Measurements from ENCODE around the gene ZFP36. TPM values are rescaled to one million over a fixed set of nuclear protein-coding genes. Genes with fewer than 3 reads are reported as not detected.

The ZFP36 gene
- total and polyA plus RNA-seq, 4 donors: 41.2 to 655 (median 172) TPM

- peaks cover 0 to 32% (median 13%) of the 10 kb centered on the region in 5 donors for H3K4me1 ChIP-seq (ENCODE audit: control insufficient read depth in 5 of 5, insufficient read depth in 5 of 5, low read length in 5 of 5)
- H3K4me3 ChIP-seq: no peak overlapping the region
- peak overlapping the region; percentile 93 to 100 for H3K27ac ChIP-seq (ENCODE audit: low read depth in 1 of 2, low read length in 1 of 2)
- H3K9ac ChIP-seq (ENCODE audit: insufficient read depth in 1 of 2, low read length in 2 of 2): no peak overlapping the region
- TF ChIP-seq CTCF (IDR thresholded peaks at IDR 0.05; ENCODE audit: control extremely low read depth, extremely low read depth): no peak
- peaks cover 0 to 10% (median 0%) of the 10 kb centered on the region in 4 donors for H3K36me3 ChIP-seq (ENCODE audit: control insufficient read depth in 4 of 4, insufficient read depth in 4 of 4, low read length in 4 of 4)
- DNase-seq (no peak), ATAC-seq (ENCODE audit: insufficient read depth, low FRiP score) (no peak)
- no peaks in the 10 kb centered on the region for H3K27me3 ChIP-seq (ENCODE audit: control insufficient read depth in 3 of 3, insufficient read depth in 3 of 3, low read length in 2 of 3)
- WGBS, 2 donors: 60 to 68% methylated on average over 4 of the region's 4 CpGs
- no peaks in the 10 kb centered on the region for H3K9me3 ChIP-seq (ENCODE audit: control insufficient read depth in 4 of 4, insufficient read depth in 3 of 4, low read length in 3 of 4)
Measured at GRCh38 chr19:39401070-39401548, 5.5 kb upstream of the ZFP36 start.

DNA sequence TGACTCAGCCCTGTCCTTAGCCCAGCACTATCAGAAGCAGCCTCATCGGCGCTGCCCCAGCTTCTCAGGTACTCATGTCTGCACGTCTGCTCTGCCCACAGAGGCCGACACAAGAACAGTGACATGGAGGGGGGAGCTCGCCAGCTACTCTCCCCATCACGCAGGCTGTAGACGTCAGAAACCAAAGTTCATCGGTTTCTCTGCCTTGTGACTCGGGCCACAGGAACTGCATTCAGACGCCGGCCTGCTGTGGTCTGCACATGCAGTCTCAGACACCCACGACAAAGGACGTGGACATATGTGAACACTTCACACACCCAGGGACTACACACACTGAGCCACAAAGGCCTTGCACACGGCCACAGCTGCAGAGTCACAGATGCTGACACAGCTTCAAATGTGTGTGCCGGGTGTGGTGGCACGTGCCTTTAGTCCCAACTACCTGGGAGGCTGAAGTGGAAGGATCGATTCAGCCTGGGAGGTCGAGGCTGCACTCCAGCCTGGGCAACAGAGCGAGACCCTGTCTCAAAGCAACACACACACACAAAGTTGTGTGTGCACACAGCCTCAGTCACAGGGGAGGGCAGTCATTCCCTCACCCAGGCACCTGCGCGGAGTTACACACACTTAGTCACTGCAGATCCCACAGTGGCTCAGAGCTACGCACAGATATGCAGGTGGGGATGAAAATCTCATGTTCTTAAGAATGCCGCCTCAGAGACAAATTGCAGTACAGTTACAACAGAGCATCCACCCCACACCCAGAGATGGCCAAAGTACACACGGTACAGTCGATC lies 4.9 kb upstream of the ZFP36 start:
- peak in 1 of 3 donors; percentile 21 for DNase-seq
- H3K27ac ChIP-seq (ENCODE audit: low read depth in 1 of 2, low read length in 1 of 2): peak overlapping the region; percentile 93 to 100
- no peaks in the 10 kb centered on the region for H3K9me3 ChIP-seq (ENCODE audit: control insufficient read depth in 4 of 4, insufficient read depth in 3 of 4, low read length in 3 of 4)
- WGBS, 2 donors: 45 to 48% methylated on average over 25 of the region's 25 CpGs
- peaks cover 0 to 32% (median 15%) of the 10 kb centered on the region in 5 donors for H3K4me1 ChIP-seq (ENCODE audit: control insufficient read depth in 5 of 5, insufficient read depth in 5 of 5, low read length in 5 of 5)
- no peak overlapping the region for H3K4me3 ChIP-seq
- no peak for ATAC-seq (ENCODE audit: insufficient read depth, low FRiP score)
- no peaks in the 10 kb centered on the region for H3K27me3 ChIP-seq (ENCODE audit: control insufficient read depth in 3 of 3, insufficient read depth in 3 of 3, low read length in 2 of 3)
- H3K9ac ChIP-seq (ENCODE audit: insufficient read depth in 1 of 2, low read length in 2 of 2): peak overlapping the region in 1 of 2 donors; percentile 60
- peaks cover 0 to 10% (median 0%) of the 10 kb centered on the region in 4 donors for H3K36me3 ChIP-seq (ENCODE audit: control insufficient read depth in 4 of 4, insufficient read depth in 4 of 4, low read length in 4 of 4)
- TF ChIP-seq CTCF (IDR thresholded peaks at IDR 0.05; ENCODE audit: control extremely low read depth, extremely low read depth): no peak

GRCh38 chr19:39402346-39403300 lies 4.0 kb upstream of the ZFP36 start:
- no peak for TF ChIP-seq CTCF (IDR thresholded peaks at IDR 0.05; ENCODE audit: control extremely low read depth, extremely low read depth)
- 2% methylated on average over 49 to 59 of the region's 59 CpGs for WGBS, 2 donors
- H3K9me3 ChIP-seq (ENCODE audit: control insufficient read depth in 4 of 4, insufficient read depth in 3 of 4, low read length in 3 of 4): no peaks in the 10 kb centered on the region
- H3K27ac ChIP-seq (ENCODE audit: low read depth in 1 of 2, low read length in 1 of 2): peak overlapping the region; percentile 93 to 100
- H3K27me3 ChIP-seq (ENCODE audit: control insufficient read depth in 3 of 3, insufficient read depth in 3 of 3, low read length in 2 of 3): no peaks in the 10 kb centered on the region
- H3K36me3 ChIP-seq (ENCODE audit: control insufficient read depth in 4 of 4, insufficient read depth in 4 of 4, low read length in 4 of 4): peaks cover 0 to 10% (median under 1%) of the 10 kb centered on the region in 4 donors
- peak overlapping the region; percentile 12 for H3K4me3 ChIP-seq
- H3K4me1 ChIP-seq (ENCODE audit: control insufficient read depth in 5 of 5, insufficient read depth in 5 of 5, low read length in 5 of 5): peaks cover 0 to 31% (median 15%) of the 10 kb centered on the region in 5 donors
- DNase-seq: peak; percentile 95 to 98 (median 96)
- H3K9ac ChIP-seq (ENCODE audit: insufficient read depth in 1 of 2, low read length in 2 of 2): peak overlapping the region; percentile 13 to 72
- peak; percentile 23 for ATAC-seq (ENCODE audit: insufficient read depth, low FRiP score)
